Measurements from ENCODE around the gene TRPM1.

- no peak for TF ChIP-seq POLR2A (IDR thresholded peaks at IDR 0.05; ENCODE audit: low read length)
- TF ChIP-seq GATA1 (IDR thresholded peaks at IDR 0.05; ENCODE audit: low read depth, low read length): no peak
Measured at GRCh38 chr15:31077181-31077580, 24.3 kb downstream of the TRPM1 start.

All from erythroblast (primary cell).